Left lung (tissue), 10 donors: ENCODE results near the gene CCDC85B. TPM values are rescaled to one million over a fixed set of nuclear protein-coding genes. Genes with fewer than 3 reads are reported as not detected.

Source experiments
- ATAC-seq: fragments of 200-7000 bp; cut with Tn5 transposase; one replicate; pipeline ENCODE4 v1.9.1; 2020; ENCODE audit warnings: moderate library complexity
- DNase-seq, 4 donors: peaks; one replicate each; pipeline ENCODE4 v3.0.0-alpha.2; 2013 to 2020
- H3K27ac ChIP-seq, 2 donors: fragments of 200-600 bp; sonication (generic) in 1 of 2; one replicate each; pipeline versions ENCODE4 v1.5.0 to v1.8.0; 2020 to 2021
- H3K27me3 ChIP-seq, 2 donors: fragments of 200-600 bp; sonication (generic) in 1 of 2; one replicate each; pipeline versions ENCODE4 v1.5.0 to v1.8.0; 2020 to 2021
- H3K36me3 ChIP-seq, 2 donors: fragments of 200-600 bp; sonication (generic) in 1 of 2; one replicate each; pipeline versions ENCODE4 v1.5.0 to v1.8.0; 2020 to 2021
- H3K4me1 ChIP-seq, 2 donors: fragments of 200-600 bp; one replicate each; pipeline ENCODE4 v1.8.0; 2021
- H3K4me3 ChIP-seq, 2 donors: fragments of 200-600 bp; sonication (generic) in 1 of 2; one replicate each; pipeline versions ENCODE4 v1.5.0 to v1.8.0; 2020 to 2021; ENCODE audit warnings: mild to moderate bottlenecking in 1 of 2
- H3K9me3 ChIP-seq, 2 donors: fragments of 200-600 bp; sonication (generic) in 1 of 2; one replicate each; pipeline versions ENCODE4 v1.5.0 to v1.8.0; 2020 to 2021
- intact Hi-C, 2 donors: fragments of 100-400 bp; cut with DNase I; formaldehyde crosslinking; loops; one replicate each; pipeline versions ENCODE4 v1.11.2 to v1.14.2; 2022
- polyA plus RNA-seq, 6 donors: library from polyadenylated mRNA; unstranded; fragments of 120-200 nt; gene quantifications; one replicate each; pipeline ENCODE4 v1.2.1, GENCODE V29; 2013; ENCODE audit not compliant: insufficient read length in 6 of 6
- total RNA-seq, 2 donors: library from RNA; stranded (reverse); fragmentation: NEBNext Ultra II Directional; extraction: Animal tissue kit (Norgen Biotek cat#: 25700); gene quantifications; one replicate each; pipeline ENCODE4 v1.2.1, GENCODE V29; 2021
- TF ChIP-seq, protein P1 (sequence below), 2 donors: fragments of 200-600 bp; sonication (generic) in 1 of 2; IDR thresholded peaks; one replicate each; pipeline versions ENCODE4 v1.5.0 to v1.8.0; 2021; ENCODE audit warnings: antibody characterized with exemption in 2 of 2
- donor health status: DM: no; HTN: yes; CAD: no.
- donor health status: DM: no; HTN: no; CAD: no.

Gene CCDC85B
- total and polyA plus RNA-seq, 8 donors: 10.0 to 32.0 (median 19.0) TPM

DNA sequence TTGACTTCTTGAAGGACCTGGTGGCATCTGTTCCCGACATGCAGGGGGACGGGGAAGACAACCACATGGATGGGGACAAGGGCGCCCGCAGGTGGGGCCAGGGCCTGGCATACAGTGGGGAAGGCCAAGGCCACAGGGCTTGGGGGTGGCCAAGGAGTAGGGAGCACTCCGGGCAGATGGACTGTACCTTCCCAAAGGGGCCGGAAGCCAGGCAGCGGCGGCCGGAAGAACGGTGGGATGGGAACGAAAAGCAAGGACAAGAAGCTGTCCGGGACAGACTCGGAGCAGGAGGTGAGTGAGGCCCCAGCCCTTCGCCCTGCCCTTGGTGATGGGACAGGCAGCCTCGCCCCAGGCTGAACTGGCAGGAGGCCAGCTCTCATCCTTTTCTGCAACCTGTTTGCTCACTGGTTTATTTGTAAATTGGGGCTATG, 29.9 kb downstream of the CCDC85B start:
- Histone ChIP-seq H3K4me3 (peak overlapping the region; percentile 94 to 98), H3K27ac (no peak overlapping the region), H3K9me3 (no peaks in the 10 kb centered on the region), H3K36me3 (peaks cover 0 to 26% of the 10 kb centered on the region in 2 donors), H3K4me1 (peaks cover 34 to 45% of the 10 kb centered on the region in 2 donors), H3K27me3 (no peaks in the 10 kb centered on the region)
- intact Hi-C loops: no loop called here
- ATAC-seq (no peak), DNase-seq (peak in 1 of 4 donors; percentile 78)
- TF ChIP-seq, protein P1, sequence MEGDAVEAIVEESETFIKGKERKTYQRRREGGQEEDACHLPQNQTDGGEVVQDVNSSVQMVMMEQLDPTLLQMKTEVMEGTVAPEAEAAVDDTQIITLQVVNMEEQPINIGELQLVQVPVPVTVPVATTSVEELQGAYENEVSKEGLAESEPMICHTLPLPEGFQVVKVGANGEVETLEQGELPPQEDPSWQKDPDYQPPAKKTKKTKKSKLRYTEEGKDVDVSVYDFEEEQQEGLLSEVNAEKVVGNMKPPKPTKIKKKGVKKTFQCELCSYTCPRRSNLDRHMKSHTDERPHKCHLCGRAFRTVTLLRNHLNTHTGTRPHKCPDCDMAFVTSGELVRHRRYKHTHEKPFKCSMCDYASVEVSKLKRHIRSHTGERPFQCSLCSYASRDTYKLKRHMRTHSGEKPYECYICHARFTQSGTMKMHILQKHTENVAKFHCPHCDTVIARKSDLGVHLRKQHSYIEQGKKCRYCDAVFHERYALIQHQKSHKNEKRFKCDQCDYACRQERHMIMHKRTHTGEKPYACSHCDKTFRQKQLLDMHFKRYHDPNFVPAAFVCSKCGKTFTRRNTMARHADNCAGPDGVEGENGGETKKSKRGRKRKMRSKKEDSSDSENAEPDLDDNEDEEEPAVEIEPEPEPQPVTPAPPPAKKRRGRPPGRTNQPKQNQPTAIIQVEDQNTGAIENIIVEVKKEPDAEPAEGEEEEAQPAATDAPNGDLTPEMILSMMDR (IDR thresholded peaks at IDR 0.05): no peak

DNA sequence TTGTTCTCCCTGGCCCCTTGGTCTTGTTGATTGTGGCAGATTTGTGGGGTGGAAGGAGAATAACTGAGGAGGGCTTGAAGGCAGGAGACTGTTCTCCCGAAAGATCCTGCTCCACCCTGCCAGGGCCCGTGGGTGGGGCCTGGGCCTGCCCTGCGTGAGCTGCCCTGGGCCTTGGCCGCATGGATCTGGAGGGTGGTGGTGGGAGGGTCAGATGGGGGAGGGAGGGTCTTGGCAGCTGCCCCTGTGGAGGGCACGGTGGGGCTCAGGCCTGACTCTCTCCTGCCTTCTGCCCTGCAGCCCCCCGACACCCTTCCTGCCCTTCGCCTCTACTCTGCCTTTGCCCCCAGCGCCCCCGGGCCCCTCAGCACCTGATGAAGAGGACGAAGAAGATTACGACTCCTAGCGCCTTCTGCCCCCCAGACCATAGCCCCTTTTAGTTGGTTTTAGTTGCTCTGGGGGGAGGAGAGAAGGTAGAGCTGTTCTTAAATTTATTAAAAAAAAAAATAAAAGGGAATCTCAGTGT, 30.6 kb downstream of the CCDC85B start:
- no peak overlapping the region for H3K27ac ChIP-seq
- TF ChIP-seq, protein P1 (IDR thresholded peaks at IDR 0.05): no peak
- intact Hi-C loops: no loop called here

DNA sequence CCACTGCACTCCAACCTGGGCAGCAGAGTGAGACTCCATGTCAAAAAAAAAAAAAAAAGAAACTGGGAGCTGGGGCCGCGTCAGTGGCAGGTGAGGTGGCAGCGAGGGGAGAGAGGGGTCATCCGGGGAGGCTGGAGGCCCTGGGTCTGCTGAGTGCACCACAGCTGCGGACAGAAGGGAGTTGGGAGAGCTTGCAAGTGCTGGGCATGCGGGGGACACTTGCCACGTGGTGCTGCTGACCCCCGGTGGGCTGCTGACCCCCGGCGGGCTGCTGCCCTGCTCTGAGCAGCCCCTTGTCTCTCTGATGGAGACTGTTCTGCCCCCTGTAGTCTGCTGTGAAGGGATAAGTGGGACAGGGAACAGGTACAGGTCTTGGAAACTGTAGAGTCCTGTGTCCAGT, 31.4 kb downstream of the CCDC85B start:
- no peaks in the 10 kb centered on the region for H3K27me3 ChIP-seq
- H3K4me3 ChIP-seq: no peak overlapping the region
- peaks cover 20 to 30% of the 10 kb centered on the region in 2 donors for H3K4me1 ChIP-seq
- no peak overlapping the region for H3K27ac ChIP-seq
- intact Hi-C loops: no loop called here
- no peak for DNase-seq
- no peak for ATAC-seq
- peaks cover 0 to 26% of the 10 kb centered on the region in 2 donors for H3K36me3 ChIP-seq
- no peaks in the 10 kb centered on the region for H3K9me3 ChIP-seq
- TF ChIP-seq, protein P1 (IDR thresholded peaks at IDR 0.05): no peak

More for the DNA sequence above, 30.6 kb downstream of the CCDC85B start:
- Histone ChIP-seq H3K4me1 (peaks cover 28 to 38% of the 10 kb centered on the region in 2 donors), H3K36me3 (peaks cover 0 to 26% of the 10 kb centered on the region in 2 donors), H3K9me3 (no peaks in the 10 kb centered on the region), H3K4me3 (peak overlapping the region in 1 of 2 donors; percentile 98), H3K27me3 (no peaks in the 10 kb centered on the region)
- ATAC-seq: no peak
- DNase-seq: no peak

DNA sequence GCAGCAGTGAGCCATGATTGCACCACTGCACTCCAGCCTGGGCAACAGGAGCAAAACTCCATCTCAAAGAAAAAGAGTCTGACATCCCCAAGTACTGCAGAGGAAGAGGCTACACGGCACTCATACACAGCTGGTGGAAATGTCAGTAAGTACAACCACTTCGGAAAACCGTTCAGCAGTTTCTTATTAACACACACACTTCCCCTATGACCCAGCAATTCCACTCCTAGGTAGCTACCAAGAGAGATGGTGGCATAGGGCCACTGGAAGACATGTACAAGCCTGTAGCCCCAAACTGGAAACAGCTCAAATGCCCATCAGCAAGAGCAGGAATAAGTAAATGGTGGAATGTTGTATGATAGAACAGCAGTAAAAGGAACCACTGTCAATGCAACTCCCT, 32.1 kb downstream of the CCDC85B start:
- no peak overlapping the region for H3K4me3 ChIP-seq
- TF ChIP-seq, protein P1 (IDR thresholded peaks at IDR 0.05): no peak
- peaks cover 0 to 22% of the 10 kb centered on the region in 2 donors for H3K36me3 ChIP-seq
- no peaks in the 10 kb centered on the region for H3K9me3 ChIP-seq
- ATAC-seq (no peak), DNase-seq (no peak)
- no peak overlapping the region for H3K27ac ChIP-seq
- intact Hi-C loops: no loop called here
- H3K27me3 ChIP-seq: no peaks in the 10 kb centered on the region
- H3K4me1 ChIP-seq: peaks cover 13 to 27% of the 10 kb centered on the region in 2 donors

DNA sequence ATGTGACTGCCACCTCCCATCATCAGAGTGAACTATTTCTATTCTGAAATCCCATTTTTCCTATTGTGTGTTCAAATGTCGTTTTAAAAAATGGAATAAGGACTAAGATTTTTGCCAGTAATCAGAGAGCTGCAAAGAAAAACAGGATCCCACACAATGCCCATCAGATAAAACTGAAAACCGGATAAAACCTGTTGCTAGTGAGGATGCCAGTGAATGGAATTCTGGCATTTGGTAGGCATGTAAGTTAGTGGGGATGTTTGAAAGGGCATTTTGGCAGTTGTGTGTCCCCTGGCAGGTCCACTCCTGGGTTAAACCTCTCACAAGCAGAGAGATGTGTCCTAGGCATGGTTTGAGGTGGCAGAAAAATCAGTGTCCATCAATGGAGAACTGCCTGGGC, 34.9 kb downstream of the CCDC85B start:
- H3K9me3 ChIP-seq: no peaks in the 10 kb centered on the region
- H3K27ac ChIP-seq: no peak overlapping the region
- ATAC-seq (no peak), DNase-seq (no peak)
- peaks cover 0 to 20% of the 10 kb centered on the region in 2 donors for H3K36me3 ChIP-seq
- TF ChIP-seq, protein P1 (IDR thresholded peaks at IDR 0.05): no peak
- H3K4me1 ChIP-seq: peaks cover 3 to 25% of the 10 kb centered on the region in 2 donors
- intact Hi-C loops: no loop called here
- no peak overlapping the region for H3K4me3 ChIP-seq
- H3K27me3 ChIP-seq: no peaks in the 10 kb centered on the region
